Hepatocyte (in vitro differentiated cells): Measurements from ENCODE around the gene MACO1. TPM values are rescaled to one million over a fixed set of nuclear protein-coding genes. Genes with fewer than 3 reads are reported as not detected.

Source experiments
- DNase-seq: peaks from one replicate; pipeline ENCODE4 v3.0.0-alpha.2; 2016; ENCODE audit warnings: low spot score
- H2AFZ ChIP-seq: fragments of 200-600 bp; sonication (generic); 2 replicates; pipeline ENCODE4 v1.6.0; 2016; ENCODE audit warnings: antibody characterized with exemption, mild to moderate bottlenecking
- H3K27ac ChIP-seq: fragments of 200-600 bp; sonication (generic); 2 replicates; pipeline ENCODE4 v1.5.1; 2016; ENCODE audit warnings: mild to moderate bottlenecking
- H3K27me3 ChIP-seq: fragments of 200-600 bp; sonication (generic); 2 replicates; pipeline ENCODE4 v1.6.1; 2016
- H3K36me3 ChIP-seq: fragments of 200-600 bp; sonication (generic); replicated peaks from 2 replicates; pipeline ENCODE4 v1.5.1; 2016; ENCODE audit warnings: low read depth; ENCODE audit not compliant: insufficient read depth
- H3K4me1 ChIP-seq: fragments of 200-600 bp; sonication (generic); 2 replicates; pipeline ENCODE4 v1.5.1; 2016; ENCODE audit warnings: mild to moderate bottlenecking, moderate library complexity; ENCODE audit not compliant: insufficient read depth
- H3K4me2 ChIP-seq: fragments of 200-600 bp; sonication (generic); 2 replicates; pipeline ENCODE4 v1.6.0; 2016
- H3K4me3 ChIP-seq: fragments of 200-600 bp; sonication (generic); 2 replicates; pipeline ENCODE4 v1.5.1; 2016; ENCODE audit warnings: mild to moderate bottlenecking
- H3K79me2 ChIP-seq: fragments of 200-600 bp; sonication (generic); 2 replicates; pipeline ENCODE4 v1.6.0; 2017; ENCODE audit warnings: mild to moderate bottlenecking
- H3K9me2 ChIP-seq: fragments of 200-600 bp; sonication (generic); replicated peaks from 2 replicates; pipeline ENCODE4 v1.6.0; 2017; ENCODE audit warnings: mild to moderate bottlenecking; ENCODE audit not compliant: insufficient read depth
- H3K9me3 ChIP-seq: fragments of 200-600 bp; sonication (generic); 2 replicates; pipeline ENCODE4 v1.5.1; 2016; ENCODE audit warnings: low read depth, mild to moderate bottlenecking
- H4K20me1 ChIP-seq: fragments of 200-600 bp; sonication (generic); 2 replicates; pipeline ENCODE4 v1.6.0; 2016; ENCODE audit warnings: mild to moderate bottlenecking; ENCODE audit not compliant: insufficient read depth, poor library complexity, severe bottlenecking
- EZH2 ChIP-seq: fragments of 200-600 bp; sonication (generic); IDR thresholded peaks from 2 replicates; pipeline ENCODE4 v1.6.1; 2016; ENCODE audit warnings: antibody characterized with exemption, mild to moderate bottlenecking, borderline replicate concordance
- EZH2phosphoT487 ChIP-seq: fragments of 200-600 bp; sonication (generic); IDR thresholded peaks from one replicate; pipeline ENCODE4 v1.6.1; 2018; ENCODE audit warnings: antibody characterized with exemption, mild to moderate bottlenecking, low read depth, moderate library complexity; ENCODE audit not compliant: unreplicated experiment, severe bottlenecking
- WGBS: methylation state at CpG from one replicate; pipeline ENCODE4 v1.1.6; 2016; ENCODE audit warnings: low lambda C conversion rate; ENCODE audit errors: missing lambda C conversion rate; 5-methylcytosine and 5-hydroxymethylcytosine counted together
- polyA plus RNA-seq: library from polyadenylated mRNA; unstranded; fragments of >200 nt; fragmentation: Nextera tagmentation; extraction: Ambion mirVana; gene quantifications from 2 replicates; pipeline ENCODE4 v1.2.1, GENCODE V29; 2016
- total RNA-seq: library from RNA; depleted of rRNA; stranded (reverse); fragments of >200 nt; gene quantifications from 2 replicates; pipeline ENCODE4 v1.2.3, GENCODE V29; 2014
- TF ChIP-seq, protein P1 (sequence below): fragments of 200-600 bp; sonication (generic); IDR thresholded peaks from 2 replicates; pipeline ENCODE4 v1.5.1; 2016; ENCODE audit warnings: antibody characterized with exemption, mild to moderate bottlenecking; ENCODE audit not compliant: poor library complexity

MACO1 gene
- total and polyA plus RNA-seq, 2 experiments from 2014 or later, result 14.1 to 27.0 TPM

DNA sequence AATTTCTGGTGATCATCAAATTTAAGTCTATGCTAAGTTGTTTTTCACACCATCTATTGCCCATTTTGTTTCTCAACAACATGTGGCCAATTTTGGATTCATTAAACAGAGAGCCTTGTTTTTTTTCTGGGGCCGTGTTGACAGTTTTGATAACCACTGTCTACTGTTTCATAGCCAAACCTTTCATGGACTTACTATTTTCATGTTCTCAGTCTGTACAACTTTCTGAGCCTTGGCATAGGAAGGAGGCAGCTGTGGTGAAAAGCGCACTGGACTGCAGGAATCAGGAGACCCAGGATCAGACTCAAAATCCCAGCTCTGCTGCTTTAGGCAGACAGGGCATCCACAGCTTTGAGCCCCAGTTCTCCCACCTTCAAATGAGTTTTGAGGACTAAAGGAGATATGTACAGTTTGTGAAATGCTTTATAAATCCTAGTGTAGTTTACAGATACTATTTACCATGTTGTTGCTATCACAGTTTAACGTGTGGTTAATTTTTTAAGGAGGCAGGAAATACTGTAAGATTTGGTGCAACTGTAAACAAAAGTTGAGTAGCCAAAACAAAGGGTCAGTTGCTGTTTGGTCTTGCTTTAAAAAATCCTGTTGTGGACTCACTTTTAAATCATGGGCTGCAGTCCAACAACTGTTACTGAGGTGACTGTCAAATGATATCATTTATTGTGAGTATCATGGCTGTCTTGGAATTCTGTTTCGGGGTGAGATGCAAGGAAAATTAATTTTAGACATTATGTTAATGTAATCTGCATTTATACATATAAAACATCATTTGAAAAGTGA is 2.9 kb downstream of the MACO1 start:
- peak overlapping the region; percentile 92 for H3K4me2 ChIP-seq
- H3K4me1 ChIP-seq, result peaks cover 36% of the 10 kb centered on the region
- no peaks in the 10 kb centered on the region for H3K36me3 ChIP-seq
- peaks cover 73% of the 10 kb centered on the region for H3K79me2 ChIP-seq
- H3K27ac ChIP-seq, result no peak overlapping the region
- 73% methylated on average over 4 of the region's 4 CpGs for WGBS
- H4K20me1 ChIP-seq, result peaks cover 57% of the 10 kb centered on the region
- DNase-seq, result no peak
- H3K9me3 ChIP-seq, result no peaks in the 10 kb centered on the region
- TF ChIP-seq EZH2 (no peak), EZH2phosphoT487 (no peak)
- TF ChIP-seq, protein P1, sequence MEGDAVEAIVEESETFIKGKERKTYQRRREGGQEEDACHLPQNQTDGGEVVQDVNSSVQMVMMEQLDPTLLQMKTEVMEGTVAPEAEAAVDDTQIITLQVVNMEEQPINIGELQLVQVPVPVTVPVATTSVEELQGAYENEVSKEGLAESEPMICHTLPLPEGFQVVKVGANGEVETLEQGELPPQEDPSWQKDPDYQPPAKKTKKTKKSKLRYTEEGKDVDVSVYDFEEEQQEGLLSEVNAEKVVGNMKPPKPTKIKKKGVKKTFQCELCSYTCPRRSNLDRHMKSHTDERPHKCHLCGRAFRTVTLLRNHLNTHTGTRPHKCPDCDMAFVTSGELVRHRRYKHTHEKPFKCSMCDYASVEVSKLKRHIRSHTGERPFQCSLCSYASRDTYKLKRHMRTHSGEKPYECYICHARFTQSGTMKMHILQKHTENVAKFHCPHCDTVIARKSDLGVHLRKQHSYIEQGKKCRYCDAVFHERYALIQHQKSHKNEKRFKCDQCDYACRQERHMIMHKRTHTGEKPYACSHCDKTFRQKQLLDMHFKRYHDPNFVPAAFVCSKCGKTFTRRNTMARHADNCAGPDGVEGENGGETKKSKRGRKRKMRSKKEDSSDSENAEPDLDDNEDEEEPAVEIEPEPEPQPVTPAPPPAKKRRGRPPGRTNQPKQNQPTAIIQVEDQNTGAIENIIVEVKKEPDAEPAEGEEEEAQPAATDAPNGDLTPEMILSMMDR, result no peak
- no peaks in the 10 kb centered on the region for H3K27me3 ChIP-seq
- no peaks in the 10 kb centered on the region for H3K9me2 ChIP-seq
- no peak overlapping the region for H3K4me3 ChIP-seq
- no peak overlapping the region for H2AFZ ChIP-seq

DNA sequence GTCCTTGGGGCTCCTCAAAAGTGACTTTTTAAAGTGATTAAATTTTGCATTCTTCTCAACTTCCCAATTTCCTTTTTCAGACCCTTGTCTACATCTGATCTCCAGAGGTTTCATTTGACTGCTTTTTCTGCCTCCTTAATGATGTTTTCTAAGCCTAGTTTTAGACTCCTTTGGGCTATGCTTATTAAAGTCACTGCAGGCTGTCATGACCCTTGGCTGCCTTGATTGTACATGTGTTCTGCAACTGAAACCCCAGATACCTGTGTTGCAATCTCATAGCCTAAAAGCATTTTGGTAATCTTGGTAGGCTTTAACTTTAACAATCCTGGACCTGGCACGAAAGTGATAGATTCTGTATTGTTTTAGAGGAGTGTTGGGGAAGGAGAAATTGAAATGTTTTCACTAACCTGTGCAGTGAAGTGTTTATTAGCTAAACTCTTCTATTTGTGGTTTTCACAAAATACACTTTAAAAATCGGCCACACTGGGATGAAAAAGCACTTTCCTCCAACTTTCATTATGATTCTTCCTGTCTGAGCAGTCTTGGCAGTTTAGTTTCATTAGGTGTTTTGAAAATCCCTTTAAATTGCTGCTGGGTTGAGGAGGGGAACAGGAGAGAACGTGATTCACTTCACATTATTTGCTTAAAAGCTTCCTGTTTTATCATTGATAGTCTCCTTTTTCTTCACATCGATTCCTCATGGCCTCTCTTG is 4.9 kb downstream of the MACO1 start:
- Histone ChIP-seq H3K27me3 (no peaks in the 10 kb centered on the region), H2AFZ (no peak overlapping the region), H4K20me1 (peaks cover 57% of the 10 kb centered on the region), H3K9me2 (no peaks in the 10 kb centered on the region), H3K4me2 (peak overlapping the region; percentile 56), H3K4me3 (no peak overlapping the region), H3K27ac (no peak overlapping the region), H3K4me1 (peaks cover 36% of the 10 kb centered on the region), H3K79me2 (peaks cover 92% of the 10 kb centered on the region), H3K9me3 (no peaks in the 10 kb centered on the region), H3K36me3 (no peaks in the 10 kb centered on the region)
- TF ChIP-seq EZH2phosphoT487 (no peak), EZH2 (no peak)
- TF ChIP-seq, protein P1, result no peak
- no peak for DNase-seq
- WGBS, result 47% methylated on average over 4 of the region's 4 CpGs

DNA sequence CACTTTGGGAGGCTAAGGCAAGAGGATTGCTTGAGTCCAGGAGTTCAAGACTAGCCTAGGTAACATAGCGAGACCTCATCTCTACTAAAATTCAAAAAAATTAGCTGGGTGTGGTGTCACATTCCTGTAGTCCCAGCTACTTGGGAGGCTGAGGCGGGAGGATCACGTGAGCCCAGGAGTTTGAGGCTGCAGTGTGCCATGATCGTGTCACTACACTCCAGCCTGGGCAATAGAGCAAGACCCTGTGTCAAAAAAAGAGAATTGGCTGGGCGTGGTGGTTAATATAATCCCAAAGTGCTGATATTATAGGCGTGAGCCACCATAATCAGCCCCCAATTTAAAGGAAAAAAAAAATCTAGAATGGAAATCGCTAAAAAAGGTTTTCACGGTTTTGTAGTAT is 7.0 kb downstream of the MACO1 start:
- peaks cover 100% of the 10 kb centered on the region for H3K79me2 ChIP-seq
- no peak overlapping the region for H3K27ac ChIP-seq
- no peak for DNase-seq
- WGBS, result 100% methylated on average over 8 of the region's 8 CpGs
- no peaks in the 10 kb centered on the region for H3K9me2 ChIP-seq
- no peak overlapping the region for H2AFZ ChIP-seq
- H3K4me1 ChIP-seq, result peaks cover 33% of the 10 kb centered on the region
- no peak for TF ChIP-seq EZH2
- TF ChIP-seq EZH2phosphoT487, result no peak
- TF ChIP-seq, protein P1, result no peak
- H3K4me2 ChIP-seq, result no peak overlapping the region
- H3K4me3 ChIP-seq, result no peak overlapping the region
- H3K9me3 ChIP-seq, result no peaks in the 10 kb centered on the region
- no peaks in the 10 kb centered on the region for H3K36me3 ChIP-seq
- H4K20me1 ChIP-seq, result peaks cover 59% of the 10 kb centered on the region
- H3K27me3 ChIP-seq, result no peaks in the 10 kb centered on the region
